ENCODE results near the gene SLC2A13.
"Not testable (repeated sequence)": the region's sequence is repeated elsewhere in the genome, so short reads cannot be mapped to it uniquely, and the experiment has no call there.

Gene SLC2A13

DNA sequence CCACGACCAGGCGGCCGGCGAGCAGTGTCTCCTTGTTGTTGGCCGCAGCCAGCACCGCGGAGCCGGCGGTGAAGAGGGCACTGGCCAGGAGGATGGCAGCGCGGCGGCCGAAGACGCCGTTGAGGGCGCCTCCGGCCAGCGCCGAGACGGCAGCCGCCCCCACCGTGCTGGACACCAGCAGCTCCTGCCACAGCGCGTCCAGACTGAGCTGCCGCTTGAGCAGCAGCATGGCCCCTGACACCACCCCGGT is 691 bp downstream of the SLC2A13 start:
- DNase-seq (ENCODE audit: low read depth), result no peak

DNA sequence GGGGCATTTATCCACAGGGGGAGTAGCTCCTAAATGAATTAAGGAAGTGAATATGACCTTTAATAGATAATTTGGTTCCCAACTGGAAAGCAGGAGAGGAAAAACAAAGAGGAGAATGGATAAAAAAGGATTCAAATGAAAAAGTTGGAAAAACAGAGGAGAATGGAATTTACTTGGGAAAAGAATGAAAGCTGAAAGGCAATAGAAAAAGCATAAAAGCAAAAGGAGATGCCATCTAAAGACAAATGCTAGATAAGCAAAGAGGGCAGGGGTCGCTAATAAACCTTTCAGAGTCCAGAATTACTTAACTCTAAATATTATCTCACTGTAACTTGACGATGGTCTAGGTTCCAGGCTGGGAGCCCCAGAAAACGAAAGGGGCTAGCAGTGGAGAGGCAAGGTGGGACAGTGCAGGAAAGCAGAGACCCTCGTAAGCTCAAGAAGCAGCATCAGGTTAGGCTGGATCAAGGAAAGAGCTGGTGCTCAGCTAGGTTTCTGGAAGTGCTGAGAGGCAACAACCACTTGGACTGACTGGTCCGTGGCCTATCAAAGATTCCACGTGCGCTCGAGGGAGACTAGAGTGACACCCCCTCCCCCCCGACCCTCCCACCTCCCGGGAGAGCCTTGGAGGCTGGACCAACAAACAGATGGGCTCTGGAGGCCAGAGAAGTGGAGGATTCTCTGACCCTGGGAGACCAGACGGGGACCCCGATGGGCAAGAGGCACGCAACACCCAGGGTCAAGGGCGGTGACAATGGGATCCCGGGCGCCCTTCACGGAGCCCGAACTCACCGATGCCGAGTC is 1.2 kb downstream of the SLC2A13 start:
- no peak for DNase-seq (ENCODE audit: low read depth)

DNA sequence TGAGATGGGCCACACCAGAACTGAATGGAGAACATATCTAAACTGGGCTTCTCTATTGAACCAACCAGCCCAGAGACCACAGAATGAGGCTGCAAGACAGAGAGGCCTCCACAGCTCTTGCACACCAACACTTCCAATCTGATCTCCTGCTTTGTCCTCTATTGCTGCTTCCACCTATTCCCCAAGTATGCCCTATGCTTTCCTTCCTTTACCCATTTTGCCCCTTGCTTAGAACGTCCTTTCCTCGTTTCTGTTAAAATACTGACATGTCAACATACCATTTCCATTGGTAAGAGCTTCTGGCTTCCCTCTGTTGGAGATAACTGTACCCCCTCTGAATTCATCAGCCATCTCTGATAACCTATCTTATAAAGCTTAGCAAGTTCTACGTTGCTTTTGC is 2.8 kb downstream of the SLC2A13 start:
- DNase-seq (ENCODE audit: low read depth), result no peak

DNA sequence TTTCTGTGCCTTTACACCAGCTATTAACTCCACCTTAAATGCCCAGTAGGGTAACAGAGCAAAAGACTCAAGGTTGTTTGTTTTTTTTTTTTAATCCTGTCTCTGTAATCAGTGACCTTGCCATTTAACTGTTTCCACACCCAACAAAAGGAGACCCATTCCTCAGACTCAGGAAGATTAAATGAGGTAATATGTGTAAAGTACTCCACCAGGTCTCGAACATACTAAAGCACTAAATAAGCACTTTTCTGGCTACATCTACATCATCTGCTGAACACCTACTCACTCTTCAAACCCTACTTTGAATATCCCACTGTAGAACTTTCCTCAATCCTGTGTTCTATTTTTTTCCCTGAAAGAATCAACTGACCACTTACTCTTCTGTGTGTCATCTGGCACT is 4.1 kb downstream of the SLC2A13 start:
- DNase-seq (ENCODE audit: low read depth), result no peak

DNA sequence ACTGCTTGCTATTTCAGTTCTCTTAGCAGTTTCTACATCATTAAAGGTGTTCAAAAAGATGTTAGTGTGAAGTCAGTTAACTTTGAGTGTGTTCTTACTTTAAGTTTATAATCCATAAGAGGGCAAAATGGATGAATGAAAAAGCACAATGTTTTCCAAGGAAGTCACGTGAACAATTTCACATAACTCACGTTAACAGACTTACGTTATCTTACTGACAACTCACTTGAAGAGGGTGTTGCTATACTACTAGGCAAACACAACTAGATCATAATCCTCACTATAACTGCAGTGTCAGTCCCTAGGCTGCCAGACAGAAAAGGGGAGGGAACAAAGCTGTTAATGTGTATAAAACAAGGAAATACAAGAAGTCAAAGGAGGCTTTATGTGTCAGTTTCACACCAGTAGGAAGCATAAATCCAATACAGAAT is 6.4 kb downstream of the SLC2A13 start:
- no peak for DNase-seq (ENCODE audit: low read depth)

DNA sequence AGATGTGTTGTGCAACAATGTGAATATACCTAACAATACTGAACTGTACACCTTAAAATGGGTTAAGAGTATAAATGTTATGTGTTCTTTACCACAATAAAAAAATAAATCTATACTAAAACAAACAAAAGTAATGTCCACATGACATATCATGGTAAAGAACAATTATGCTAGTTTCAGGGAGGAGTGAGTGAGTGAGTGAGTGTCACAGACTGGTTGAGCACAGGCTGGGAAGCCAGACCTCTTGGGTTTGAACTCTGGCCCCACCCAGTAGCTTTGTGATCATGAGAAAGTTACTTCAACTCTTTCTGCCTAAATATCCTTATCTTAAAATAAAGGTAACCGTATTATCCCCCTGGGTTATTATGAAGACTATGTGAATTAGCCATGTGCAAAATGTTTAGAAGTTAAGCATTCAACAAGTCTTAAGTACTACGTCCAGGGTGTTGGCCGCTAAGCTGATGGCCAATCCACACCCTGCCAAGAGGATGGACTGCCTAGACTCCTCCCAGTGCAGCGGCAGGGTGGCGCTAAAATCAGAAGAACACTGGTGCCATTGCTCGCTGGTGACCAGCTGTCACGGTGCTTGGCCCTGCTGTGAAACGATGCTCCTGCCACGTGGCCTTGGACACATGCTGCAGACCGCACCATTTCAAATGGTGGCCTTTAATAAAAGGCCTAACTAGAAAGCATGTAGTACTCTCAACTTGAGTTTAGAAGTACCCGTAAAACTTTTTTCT is 7.3 kb downstream of the SLC2A13 start:
- DNase-seq (ENCODE audit: low read depth), result no peak

DNA sequence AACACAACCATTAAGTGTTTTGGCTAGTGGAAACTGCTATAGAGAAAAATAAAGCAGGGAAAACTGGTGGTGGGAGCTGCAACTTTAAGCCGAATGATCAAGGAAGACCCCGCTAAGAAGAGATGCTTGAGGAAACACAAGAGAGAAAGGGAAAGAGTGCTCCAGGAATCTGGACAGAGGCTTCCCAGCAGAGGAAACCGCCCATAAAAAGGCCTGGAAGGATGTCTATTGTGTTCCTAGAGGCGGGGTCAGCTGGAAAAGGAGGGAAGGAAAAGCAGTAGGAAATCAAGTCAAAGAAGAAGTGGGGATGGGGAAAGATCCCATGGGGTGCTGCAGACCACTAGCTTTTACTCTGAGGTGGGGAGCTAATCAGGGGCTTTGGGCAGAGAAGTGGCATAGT is 12.4 kb downstream of the SLC2A13 start:
- no peak for DNase-seq (ENCODE audit: low read depth)

DNA sequence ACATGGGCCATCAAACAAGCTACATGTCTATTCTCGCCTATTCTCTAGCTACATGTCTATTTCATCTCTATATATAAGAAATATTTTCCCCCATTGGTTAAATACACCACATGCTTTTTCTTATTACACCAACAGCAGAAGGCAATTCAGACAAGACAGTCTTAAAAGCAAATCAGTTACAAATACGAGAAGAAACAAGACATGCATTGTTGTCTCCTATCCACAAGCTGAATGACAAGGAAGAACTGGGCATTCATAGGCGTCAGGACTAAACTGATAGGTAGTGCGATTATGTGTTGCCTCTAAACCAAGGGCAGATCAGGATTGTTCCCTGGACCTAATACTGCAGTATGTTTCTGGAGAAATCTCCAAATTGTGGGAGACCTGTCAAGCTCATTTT is 19.4 kb downstream of the SLC2A13 start:
- DNase-seq (ENCODE audit: low read depth), result no peak

DNA sequence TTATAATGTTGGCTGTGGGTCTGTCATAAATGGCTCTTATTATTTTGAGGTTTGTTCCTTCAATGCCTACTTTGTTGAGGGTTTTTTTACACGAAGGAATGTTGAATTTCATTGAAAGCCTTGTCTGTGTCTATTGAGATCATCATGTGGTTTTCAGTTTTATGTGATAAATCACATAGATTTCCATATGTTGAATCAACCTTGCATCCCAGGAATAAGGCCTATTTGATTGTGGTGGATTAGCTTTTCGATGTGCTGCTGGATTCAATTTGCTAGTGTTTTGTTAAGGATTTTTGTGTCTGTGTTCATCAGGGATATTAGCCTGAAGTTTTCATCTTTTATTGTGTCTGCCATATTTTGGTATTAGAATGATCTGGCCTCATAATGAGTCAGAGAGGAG is 27.6 kb downstream of the SLC2A13 start:
- DNase-seq (ENCODE audit: low read depth), result no peak

DNA sequence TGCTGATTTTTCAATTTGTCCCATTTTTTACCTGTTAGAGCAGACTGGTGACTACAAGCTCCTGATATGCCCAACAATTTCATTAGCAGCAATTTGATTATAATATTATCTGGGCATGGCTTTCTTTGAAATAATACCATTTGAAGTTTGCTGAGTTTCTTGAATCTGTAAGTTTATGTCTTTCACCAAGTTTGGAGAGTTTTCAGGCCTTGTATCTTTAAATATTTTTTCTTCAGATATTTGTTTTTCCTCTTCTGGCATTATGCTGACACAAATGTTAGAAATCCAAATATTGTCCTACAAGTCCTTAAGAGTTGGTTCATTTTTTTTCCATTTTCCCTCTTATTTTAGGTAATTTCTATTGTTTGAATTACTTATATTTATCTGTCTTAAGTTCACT is 30.4 kb downstream of the SLC2A13 start:
- no peak for DNase-seq (ENCODE audit: low read depth)

DNA sequence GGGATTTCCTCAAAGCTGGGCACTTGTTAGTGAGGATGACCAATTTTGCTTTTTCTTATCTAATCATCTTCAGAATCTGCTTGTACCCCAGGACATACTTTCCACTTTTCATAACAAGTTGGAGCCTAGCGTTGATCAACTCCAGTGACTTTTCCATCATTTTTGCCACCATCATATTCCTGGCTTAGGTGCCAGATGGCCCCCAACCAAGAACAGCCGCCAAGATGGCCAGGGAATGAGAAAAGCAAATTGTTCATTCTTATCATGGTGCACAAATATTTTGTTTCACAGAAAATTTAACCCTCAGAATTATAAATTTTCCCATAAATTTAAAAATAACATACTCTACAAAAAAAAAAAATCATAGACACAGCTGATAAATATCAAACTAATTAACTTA is 37.5 kb downstream of the SLC2A13 start:
- DNase-seq (ENCODE audit: low read depth), result no peak

DNA sequence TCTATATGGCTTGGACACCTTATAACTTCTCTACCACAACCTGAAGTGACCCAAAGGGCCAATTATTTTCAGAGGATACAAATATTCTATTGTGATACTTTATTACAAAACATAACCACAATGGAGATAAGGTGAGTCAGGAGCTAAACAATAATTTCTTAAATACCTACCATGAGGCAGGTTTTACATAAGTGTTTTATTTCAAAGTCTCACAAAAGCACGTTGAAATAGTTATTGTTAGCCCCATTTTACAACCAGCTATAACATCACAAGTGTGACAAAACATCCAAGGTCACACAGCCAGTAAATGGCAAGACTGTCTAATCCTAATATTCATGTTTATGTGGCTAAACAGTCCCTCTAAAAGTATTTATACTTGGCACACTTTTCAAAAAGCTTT is 40.2 kb downstream of the SLC2A13 start:
- DNase-seq (ENCODE audit: low read depth), result no peak

DNA sequence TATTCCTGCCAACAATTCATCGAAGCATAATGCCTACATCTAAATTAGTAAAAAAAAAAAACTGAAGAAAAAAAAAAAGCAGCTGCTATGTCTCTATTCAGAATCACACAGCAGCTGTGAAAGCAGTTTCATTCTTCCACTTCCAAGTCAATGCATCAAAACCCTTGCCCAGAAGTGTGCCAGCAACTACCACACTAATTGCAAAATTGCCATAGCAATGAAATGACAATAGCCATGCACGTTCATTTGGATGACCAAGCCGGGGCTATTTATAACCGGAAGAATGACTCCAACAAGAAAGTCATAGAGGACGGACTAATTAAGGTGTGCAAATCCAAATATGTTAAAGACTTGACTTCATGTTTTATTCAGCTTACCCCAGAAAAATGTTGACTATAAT is 42.5 kb downstream of the SLC2A13 start:
- no peak for DNase-seq (ENCODE audit: low read depth)

DNA sequence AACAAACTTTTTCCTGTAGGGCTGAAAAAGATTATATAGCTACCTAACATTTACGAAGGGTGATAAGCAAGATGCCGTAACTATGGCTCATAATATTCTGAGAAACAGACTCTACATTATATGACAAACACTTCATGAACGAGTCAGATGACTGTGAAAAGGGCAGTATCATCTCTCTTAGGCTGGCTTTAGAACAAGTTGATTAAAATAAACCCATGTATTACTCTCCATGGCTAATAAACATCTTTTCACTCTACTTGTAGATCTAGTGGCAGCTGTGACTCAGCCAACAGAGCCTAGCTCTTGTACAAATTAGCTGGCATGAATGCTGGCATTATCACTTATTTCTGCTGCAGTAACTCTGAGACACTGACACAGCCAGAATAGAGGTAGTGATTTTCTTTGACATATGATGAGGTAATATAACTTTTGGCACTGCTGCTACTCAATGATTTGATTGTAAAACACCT is 47.1 kb downstream of the SLC2A13 start:
- no peak for DNase-seq (ENCODE audit: low read depth)

DNA sequence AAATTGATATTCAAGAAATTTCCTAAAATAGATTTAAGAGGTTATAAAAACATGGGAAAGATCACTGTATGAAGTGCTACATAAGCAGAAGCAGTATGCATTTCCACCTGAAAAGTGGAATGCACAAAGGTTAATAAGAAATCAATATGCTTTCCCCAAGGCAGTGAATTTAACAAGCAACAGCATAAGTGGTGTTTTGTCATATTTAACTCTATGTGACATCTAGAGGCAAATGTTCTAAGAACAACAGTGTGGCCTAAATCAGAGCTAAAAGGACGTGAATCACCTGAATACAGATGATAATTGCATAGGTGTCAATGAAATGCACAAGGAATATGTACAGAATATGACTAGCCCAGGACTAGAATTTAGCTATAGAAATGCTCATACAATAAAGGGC is 49.5 kb downstream of the SLC2A13 start:
- no peak for DNase-seq (ENCODE audit: low read depth)

DNA sequence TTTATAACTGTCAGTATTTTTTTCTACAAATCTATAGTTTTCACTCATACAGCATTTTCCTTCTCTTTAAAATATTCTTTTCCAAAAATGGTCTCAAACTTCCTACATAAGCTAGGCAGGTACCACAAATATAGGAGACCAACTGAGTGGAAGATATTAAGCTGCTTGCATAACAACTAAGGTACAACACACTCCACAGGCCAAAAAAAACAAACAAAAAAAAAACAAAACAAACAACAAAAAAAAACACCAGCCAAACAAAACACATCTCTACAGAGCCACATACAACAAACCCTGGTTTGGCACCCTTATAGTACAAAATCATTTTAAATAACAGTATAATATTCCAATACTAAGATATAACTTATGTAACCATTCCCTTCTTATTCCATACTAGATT is 50.1 kb downstream of the SLC2A13 start:
- no peak for DNase-seq (ENCODE audit: low read depth)

DNA sequence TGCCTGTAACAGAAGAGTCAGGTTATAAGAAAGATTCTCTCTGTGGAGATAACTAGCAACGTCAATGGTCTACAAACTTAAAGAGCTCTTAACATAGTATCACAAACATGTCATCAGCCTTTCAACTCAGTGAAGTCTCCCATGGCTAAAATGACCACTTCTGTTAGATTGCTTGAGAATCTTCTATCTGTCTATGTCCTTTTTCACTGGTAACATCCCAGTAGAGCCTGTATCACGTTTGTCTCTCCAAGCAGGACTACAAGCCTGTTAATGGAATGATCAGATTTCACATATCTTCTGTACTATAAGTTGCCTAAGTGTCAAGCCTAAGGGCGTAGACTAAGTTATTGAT is 50.7 kb downstream of the SLC2A13 start:
- DNase-seq (ENCODE audit: low read depth), result no peak

DNA sequence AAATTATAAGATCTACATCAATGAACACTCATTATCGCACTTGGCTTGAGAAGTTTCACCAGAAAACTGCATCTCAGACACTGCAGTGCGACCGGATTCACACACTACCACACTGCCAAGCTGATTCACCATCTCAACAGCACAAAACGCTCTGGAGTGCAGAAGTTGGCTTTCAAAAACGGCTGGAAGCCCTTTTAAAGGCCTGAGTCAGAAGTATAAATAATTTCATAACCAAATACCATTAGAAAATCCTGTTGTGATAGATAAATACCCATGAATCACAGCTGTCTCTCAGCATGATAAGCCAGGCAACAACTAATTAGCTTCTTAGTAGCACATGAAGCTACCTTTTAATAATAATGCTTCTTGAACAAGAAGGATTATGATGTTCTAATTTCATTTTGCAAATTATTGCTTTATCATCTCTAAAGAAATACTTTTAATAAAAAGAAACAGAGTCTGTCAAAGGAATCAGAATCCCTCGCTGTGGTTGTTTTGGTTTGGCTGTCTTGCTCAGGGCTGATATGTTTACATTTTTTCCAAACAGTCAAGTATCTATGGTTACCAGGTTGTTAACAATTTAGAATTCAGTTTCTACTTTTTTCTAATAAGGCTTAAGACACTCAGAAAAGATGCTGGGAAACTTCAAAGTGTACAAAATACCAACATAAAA is 51.2 kb downstream of the SLC2A13 start:
- no peak for DNase-seq (ENCODE audit: low read depth)

DNA sequence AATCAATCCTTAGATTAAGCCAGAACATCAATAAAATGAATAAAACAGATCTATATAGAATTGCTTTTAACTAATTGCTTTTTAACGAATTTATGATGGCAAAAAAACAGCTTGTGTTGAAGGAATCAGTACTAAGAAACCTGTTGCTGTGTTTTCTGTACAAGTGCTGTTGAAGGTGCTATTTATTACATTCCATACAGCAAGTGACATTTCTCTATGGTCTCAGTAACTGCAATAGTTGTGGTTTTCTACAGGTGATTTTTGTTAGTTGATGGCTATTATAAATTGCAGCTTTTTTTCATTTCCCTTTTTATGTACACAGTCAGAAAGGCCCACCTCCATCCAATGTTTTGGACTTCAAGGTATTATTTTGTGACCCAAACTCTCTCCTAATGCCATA is 56.6 kb downstream of the SLC2A13 start:
- no peak for DNase-seq (ENCODE audit: low read depth)

DNA sequence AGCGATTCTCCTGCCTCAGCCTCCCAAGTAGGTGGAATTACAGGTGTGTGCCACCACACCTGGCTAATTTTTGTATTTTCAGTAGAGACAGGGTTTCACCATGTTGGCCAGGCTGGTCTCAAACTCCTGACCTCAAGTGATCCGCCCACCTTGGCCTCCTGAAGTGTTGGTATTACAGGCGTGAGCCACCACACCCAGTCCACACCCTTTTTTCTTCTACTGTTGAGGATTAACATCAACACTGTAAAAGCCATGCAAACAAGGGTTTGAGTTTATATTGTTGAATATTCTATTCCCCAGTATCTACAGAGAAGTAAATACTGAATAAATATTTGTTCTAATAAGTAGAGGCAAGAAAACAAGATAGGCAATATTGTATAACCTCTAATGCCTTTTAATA is 58.9 kb downstream of the SLC2A13 start:
- not testable (repeated sequence) for DNase-seq (ENCODE audit: low read depth)

DNA sequence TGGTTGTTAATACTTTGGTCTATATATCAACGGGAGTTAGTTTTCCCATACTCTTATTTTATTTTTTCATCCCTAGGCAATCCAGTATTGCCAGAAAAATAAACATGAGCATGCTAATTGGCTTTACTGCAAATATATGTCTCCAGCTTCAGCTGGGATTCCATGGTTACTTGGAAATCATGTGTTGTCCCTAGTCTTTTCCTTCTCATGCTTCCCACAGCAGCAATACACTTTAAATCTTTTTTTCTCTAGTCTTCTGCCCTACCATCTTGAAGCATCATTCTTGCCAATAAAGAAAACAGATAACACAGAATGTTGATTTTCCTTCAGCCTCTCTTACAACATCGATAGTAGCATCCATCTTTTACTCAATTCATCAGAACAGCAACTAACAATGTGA is 60.2 kb downstream of the SLC2A13 start:
- DNase-seq (ENCODE audit: low read depth), result no peak

DNA sequence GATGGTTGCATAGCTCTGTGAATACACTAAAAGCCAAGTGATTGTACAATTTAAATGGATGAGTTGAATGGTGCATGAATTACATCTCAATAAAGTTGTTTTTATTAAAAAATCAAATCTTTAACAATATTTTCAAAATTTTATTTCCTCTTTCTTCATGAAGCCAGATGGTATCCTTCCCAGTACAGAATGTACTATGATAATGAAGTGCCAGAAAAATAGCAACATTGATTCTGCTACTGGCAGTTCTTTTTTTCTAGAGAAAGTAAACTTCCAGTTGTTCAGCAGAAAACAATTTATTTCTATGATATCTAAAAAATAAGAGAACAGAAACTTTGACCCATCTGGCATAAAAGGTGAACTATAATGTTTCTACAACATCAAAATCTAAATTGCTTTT is 61.5 kb downstream of the SLC2A13 start:
- no peak for DNase-seq (ENCODE audit: low read depth)

DNA sequence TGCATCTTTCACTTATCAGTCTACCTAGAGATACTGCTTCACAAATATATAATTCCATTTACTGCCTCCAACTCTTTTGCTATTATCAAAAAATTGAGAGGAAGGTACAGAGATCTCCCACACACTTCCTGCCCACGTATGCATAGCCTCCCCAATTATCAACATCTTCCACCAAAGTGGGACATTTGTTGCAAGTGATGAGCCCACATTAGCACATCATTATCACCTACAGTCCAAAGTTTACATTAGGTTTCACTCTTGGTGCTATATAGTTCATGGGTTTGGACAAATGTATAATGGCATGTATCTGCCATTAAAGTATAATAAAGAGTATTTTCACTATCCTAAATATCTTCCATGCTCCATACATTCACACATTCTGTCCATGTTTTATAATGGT is 66.3 kb downstream of the SLC2A13 start:
- no peak for DNase-seq (ENCODE audit: low read depth)

DNA sequence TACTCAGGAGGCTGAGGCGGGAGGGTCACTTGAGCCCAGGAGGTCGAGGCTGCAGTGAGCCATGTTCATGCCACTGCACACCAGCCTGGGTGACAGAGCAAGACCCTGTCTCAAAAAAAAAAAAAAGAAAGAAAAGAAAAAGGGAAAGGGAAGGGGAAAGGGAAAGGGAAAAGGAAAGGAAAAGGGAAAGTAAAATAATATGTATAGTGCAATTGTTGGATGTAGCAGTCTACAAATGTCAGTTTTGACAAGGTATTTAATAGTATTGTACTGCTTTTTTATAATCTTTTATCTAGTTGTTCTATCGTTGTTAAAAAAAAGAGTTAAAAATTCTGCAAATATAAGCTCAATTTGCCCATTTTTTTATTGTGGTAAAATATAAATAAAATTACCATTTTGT is 67.3 kb downstream of the SLC2A13 start:
- no peak for DNase-seq (ENCODE audit: low read depth)

Data from T-helper 22 cell (primary cell).